ENCODE data around the gene PLCB4.

Gene PLCB4

GRCh38 chr20:9349249-9349648 lies 280.4 kb downstream of the PLCB4 start:
- no peak for DNase-seq (ENCODE audit: low read depth, low spot score)
- TF ChIP-seq, protein P1, sequence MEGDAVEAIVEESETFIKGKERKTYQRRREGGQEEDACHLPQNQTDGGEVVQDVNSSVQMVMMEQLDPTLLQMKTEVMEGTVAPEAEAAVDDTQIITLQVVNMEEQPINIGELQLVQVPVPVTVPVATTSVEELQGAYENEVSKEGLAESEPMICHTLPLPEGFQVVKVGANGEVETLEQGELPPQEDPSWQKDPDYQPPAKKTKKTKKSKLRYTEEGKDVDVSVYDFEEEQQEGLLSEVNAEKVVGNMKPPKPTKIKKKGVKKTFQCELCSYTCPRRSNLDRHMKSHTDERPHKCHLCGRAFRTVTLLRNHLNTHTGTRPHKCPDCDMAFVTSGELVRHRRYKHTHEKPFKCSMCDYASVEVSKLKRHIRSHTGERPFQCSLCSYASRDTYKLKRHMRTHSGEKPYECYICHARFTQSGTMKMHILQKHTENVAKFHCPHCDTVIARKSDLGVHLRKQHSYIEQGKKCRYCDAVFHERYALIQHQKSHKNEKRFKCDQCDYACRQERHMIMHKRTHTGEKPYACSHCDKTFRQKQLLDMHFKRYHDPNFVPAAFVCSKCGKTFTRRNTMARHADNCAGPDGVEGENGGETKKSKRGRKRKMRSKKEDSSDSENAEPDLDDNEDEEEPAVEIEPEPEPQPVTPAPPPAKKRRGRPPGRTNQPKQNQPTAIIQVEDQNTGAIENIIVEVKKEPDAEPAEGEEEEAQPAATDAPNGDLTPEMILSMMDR (IDR thresholded peaks at IDR 0.05; ENCODE audit: insufficient read depth, low read length, missing control alignments), result no peak
- H3K4me3 ChIP-seq (ENCODE audit: low read depth, low read length), result no peak overlapping the region
- ChIA-PET CTCF (interaction anchor here (0.7 to 1.4 kb wide), 3 partner anchors 277 to 592 kb away, joined by 3 read pairs; no protein-coding TSS in a partner anchor), POLR2A (no interaction called here)

DNA sequence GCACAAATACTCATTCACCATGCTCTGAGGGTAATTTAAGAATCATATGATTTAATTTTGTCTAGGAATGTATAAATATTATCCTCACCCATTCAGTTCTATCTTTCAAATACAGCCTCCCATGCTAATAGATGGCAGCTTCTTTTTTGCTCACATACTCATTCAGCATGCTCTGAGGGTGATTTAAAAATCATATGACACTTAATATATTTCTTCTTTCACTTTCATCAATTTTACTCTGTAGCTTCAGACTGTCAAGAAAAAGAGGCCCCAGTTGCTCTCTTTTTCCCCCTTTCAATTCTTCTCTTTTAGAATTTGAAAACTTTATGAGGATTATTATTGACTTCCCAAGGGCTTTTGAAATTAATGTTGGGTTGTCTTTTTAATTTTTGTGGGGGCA lies 283.9 kb downstream of the PLCB4 start:
- DNase-seq (ENCODE audit: low read depth, low spot score), result no peak
- TF ChIP-seq, protein P1 (IDR thresholded peaks at IDR 0.05; ENCODE audit: insufficient read depth, low read length, missing control alignments), result no peak
- POLR2A ChIA-PET, result interaction anchor here (0.7 kb wide), 1 partner anchor 67 kb away, joined by 3 read pairs; no protein-coding TSS in a partner anchor
- CTCF ChIA-PET, result interaction anchor here (1.1 to 4.3 kb wide), 3 partner anchors 12 to 592 kb away, joined by 3 to 27 read pairs (median 3); no protein-coding TSS in a partner anchor
- no peak overlapping the region for H3K4me3 ChIP-seq (ENCODE audit: low read depth, low read length)

DNA sequence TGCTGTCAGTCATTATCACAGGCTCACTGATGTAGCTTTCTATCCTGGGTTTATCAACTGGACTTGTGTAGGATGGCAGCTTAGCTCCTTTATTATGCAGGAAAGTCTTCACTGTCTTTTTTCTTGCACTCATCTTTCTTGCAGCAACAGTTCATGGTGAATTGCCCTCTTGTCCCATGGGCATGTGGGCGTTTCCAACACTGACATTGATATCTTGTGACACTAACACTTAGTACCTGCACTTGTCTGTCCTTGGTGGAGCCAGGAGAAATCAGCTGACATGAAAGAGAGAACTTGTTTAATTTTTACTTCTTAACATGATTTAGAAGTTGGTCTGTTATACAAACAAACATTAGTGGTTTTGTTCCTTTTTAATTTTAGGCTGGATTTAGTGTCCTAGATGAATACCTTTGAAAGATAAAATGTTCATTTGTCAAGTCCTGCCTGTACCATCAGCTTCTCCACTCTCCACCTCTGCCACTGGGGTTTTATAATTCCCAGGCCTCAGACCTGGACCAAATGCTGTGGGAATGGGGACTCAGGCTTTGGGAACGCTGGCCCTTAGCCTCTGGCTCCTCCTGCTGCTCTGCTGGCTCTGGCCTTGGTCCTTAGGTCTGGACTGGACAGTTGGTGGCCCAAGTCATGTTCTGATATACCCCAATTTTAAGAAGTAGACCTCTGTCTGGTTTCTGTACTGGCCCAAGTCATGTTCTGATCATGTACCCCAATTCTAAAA lies 284.5 kb downstream of the PLCB4 start:
- POLR2A ChIA-PET, result interaction anchor here (0.7 kb wide), 1 partner anchor 68 kb away, joined by 3 read pairs; no protein-coding TSS in a partner anchor
- CTCF ChIA-PET, result interaction anchor here (0.6 to 4.3 kb wide), 5 partner anchors 12 to 596 kb away, joined by 3 to 27 read pairs (median 3); no protein-coding TSS in a partner anchor

DNA sequence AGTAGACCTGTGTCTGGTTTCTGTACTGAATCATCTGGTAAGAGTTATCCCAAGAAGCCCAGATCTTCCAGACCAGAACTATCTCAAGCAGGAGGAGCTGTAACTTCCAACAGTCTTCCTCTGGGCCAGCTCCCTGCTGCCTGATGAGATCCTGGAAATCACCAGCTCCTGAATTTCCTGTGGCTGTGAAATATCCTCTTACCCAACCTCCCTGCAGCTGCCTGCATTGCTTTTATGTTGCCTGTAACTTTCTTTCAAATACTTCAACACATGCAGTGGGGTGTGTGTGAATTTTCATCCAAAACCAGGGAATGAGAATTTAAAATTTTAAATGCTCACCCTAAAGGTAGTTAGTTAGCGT lies 285.0 kb downstream of the PLCB4 start:
- CTCF ChIA-PET, result interaction anchor here (0.6 to 4.3 kb wide), 6 partner anchors 11 to 632 kb away, joined by 3 to 27 read pairs (median 3); no protein-coding TSS in a partner anchor
- POLR2A ChIA-PET, result no interaction called here
- DNase-seq (ENCODE audit: low read depth, low spot score), result no peak
- H3K4me3 ChIP-seq (ENCODE audit: low read depth, low read length), result no peak overlapping the region
- TF ChIP-seq, protein P1 (IDR thresholded peaks at IDR 0.05; ENCODE audit: insufficient read depth, low read length, missing control alignments), result no peak

More for the DNA sequence above, 284.5 kb downstream of the PLCB4 start:
- TF ChIP-seq, protein P1 (IDR thresholded peaks at IDR 0.05; ENCODE audit: insufficient read depth, low read length, missing control alignments), result no peak
- H3K4me3 ChIP-seq (ENCODE audit: low read depth, low read length), result no peak overlapping the region
- no peak for DNase-seq (ENCODE audit: low read depth, low spot score)

DNA sequence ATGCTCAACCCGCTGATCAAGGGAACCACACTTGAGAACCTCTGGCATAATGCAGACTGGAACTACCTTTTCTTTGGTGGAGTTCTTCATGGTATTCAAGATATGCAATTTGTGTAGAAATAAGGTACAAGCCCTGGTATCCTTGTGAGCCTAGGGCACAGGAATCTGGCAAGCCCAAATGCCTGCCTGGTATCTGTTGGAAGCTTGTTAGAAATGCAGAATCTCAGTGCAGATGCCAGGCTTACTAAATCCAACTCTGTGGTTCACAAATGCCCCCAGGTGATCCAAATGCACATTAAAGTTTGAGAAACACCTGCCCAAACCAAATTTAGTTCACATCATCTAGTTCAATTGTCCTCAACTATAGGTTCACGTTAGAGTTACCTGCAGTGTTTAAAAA lies 285.7 kb downstream of the PLCB4 start:
- ChIA-PET CTCF (interaction anchor here (0.6 to 4.3 kb wide), 3 partner anchors 501 to 632 kb away, joined by 3 to 27 read pairs (median 3); no protein-coding TSS in a partner anchor), POLR2A (no interaction called here)
- DNase-seq (ENCODE audit: low read depth, low spot score), result no peak
- TF ChIP-seq, protein P1 (IDR thresholded peaks at IDR 0.05; ENCODE audit: insufficient read depth, low read length, missing control alignments), result no peak
- no peak overlapping the region for H3K4me3 ChIP-seq (ENCODE audit: low read depth, low read length)

DNA sequence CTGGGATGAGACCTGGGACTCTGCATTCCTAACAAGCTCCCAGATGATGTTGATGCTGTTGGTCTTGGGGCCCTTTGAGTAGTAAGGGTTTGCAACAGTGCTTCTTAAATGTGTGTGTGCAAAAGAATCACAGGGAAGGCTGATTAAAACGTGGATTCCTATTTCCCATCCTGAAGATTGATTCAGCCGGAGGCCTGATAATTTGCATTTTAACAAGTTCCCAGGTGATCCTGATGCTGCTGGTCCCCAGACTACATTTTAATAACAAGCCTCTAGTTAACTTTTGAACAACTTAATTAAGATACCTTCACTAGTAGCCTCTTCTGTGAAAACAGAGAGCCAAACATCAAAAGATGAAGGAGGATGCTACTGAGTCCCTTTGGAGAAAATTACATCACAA lies 289.1 kb downstream of the PLCB4 start:
- TF ChIP-seq, protein P1 (IDR thresholded peaks at IDR 0.05; ENCODE audit: insufficient read depth, low read length, missing control alignments), result no peak
- ChIA-PET CTCF (interaction anchor here (1.0 to 3.0 kb wide), 8 partner anchors 10 to 605 kb away, joined by 3 to 13 read pairs (median 4); no protein-coding TSS in a partner anchor), POLR2A (no interaction called here)
- DNase-seq (ENCODE audit: low read depth, low spot score), result no peak
- no peak overlapping the region for H3K4me3 ChIP-seq (ENCODE audit: low read depth, low read length)

All from AG04449 (cell line).